ENCODE data around the gene BEST1.
"Not testable (repeated sequence)": the region's sequence is repeated elsewhere in the genome, so short reads cannot be mapped to it uniquely, and the experiment has no call there.

The BEST1 gene

DNA sequence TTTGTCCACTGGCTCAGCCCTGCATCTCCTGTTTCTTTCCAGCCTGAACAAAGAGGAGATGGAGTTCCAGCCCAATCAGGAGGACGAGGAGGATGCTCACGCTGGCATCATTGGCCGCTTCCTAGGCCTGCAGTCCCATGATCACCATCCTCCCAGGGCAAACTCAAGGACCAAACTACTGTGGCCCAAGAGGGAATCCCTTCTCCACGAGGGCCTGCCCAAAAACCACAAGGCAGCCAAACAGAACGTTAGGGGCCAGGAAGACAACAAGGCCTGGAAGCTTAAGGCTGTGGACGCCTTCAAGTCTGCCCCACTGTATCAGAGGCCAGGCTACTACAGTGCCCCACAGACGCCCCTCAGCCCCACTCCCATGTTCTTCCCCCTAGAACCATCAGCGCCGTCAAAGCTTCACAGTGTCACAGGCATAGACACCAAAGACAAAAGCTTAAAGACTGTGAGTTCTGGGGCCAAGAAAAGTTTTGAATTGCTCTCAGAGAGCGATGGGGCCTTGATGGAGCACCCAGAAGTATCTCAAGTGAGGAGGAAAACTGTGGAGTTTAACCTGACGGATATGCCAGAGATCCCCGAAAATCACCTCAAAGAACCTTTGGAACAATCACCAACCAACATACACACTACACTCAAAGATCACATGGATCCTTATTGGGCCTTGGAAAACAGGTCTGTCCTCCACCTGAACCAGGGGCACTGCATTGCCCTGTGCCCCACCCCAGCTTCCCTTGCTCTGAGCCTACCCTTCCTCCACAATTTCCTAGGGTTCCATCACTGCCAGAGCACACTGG is 12.3 kb downstream of the BEST1 start:
- no peak overlapping the region for H3K4me3 ChIP-seq (replicated peaks; ENCODE audit: low read depth, low read length)
- peaks cover 7% of the 10 kb centered on the region for H3K36me3 ChIP-seq (ENCODE audit: control insufficient read depth, insufficient read depth, low read length)
- DNase-seq (ENCODE audit: extremely low read depth, insufficient read length): no peak
- no peak for TF ChIP-seq CTCF (IDR thresholded peaks at IDR 0.05; ENCODE audit: insufficient read depth, low read length, poor library complexity, severe bottlenecking)
- no peaks in the 10 kb centered on the region for H3K27me3 ChIP-seq (replicated peaks; ENCODE audit: control insufficient read depth, insufficient read depth, low read length)

- no peak for TF ChIP-seq CTCF (IDR thresholded peaks at IDR 0.05; ENCODE audit: insufficient read depth, low read length, poor library complexity, severe bottlenecking)
- H3K4me3 ChIP-seq (replicated peaks; ENCODE audit: low read depth, low read length): no peak overlapping the region
- no peaks in the 10 kb centered on the region for H3K27me3 ChIP-seq (replicated peaks; ENCODE audit: control insufficient read depth, insufficient read depth, low read length)
- DNase-seq (ENCODE audit: extremely low read depth, insufficient read length): no peak
- H3K36me3 ChIP-seq (ENCODE audit: control insufficient read depth, insufficient read depth, low read length): peaks cover 7% of the 10 kb centered on the region
Measured at GRCh38 chr11:61963016-61963281, 12.8 kb downstream of the BEST1 start.

DNA sequence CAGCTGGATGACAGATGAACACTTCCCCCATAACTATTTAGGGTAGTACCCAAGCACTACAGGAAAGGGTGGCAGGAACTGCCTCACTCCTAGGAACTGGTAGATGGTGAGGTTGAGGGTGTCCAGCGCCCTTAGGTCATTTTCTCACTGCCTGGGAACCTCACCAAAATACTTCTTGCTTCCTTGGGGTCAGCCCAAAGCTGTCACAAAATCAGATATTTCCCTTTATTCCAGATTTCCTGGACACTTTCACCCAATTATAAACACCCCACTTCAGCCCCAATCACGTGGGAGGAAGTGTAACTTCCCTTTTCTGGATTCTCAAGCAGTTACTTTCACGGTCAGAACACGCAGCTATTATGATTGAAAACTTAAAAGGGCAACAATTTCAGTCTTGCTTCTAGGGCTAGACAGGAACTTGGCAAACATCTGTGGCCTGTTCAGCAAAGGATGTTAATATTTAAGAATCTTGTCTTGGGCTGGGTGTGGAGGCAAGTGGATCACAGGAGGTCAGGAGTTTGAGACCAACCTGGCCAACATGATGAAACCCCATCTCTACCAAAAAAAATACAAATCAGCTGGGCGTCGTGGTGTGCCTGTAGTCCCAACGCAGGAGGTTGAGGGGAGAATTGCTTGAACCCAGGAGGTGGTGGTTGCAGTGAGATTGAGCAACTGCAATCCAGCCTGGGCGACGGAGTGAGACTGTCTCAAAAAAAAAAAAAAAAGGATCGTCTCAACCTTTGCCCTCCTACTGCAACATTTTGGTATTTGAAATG is 13.3 kb downstream of the BEST1 start:
- no peaks in the 10 kb centered on the region for H3K27me3 ChIP-seq (replicated peaks; ENCODE audit: control insufficient read depth, insufficient read depth, low read length)
- no peak overlapping the region for H3K4me3 ChIP-seq (replicated peaks; ENCODE audit: low read depth, low read length)
- no peak for DNase-seq (ENCODE audit: extremely low read depth, insufficient read length)
- peaks cover 7% of the 10 kb centered on the region for H3K36me3 ChIP-seq (ENCODE audit: control insufficient read depth, insufficient read depth, low read length)
- TF ChIP-seq CTCF (IDR thresholded peaks at IDR 0.05; ENCODE audit: insufficient read depth, low read length, poor library complexity, severe bottlenecking): no peak

- H3K4me3 ChIP-seq (replicated peaks; ENCODE audit: low read depth, low read length): no peak overlapping the region
Measured at GRCh38 chr11:61964058-61964665, 14.0 kb downstream of the BEST1 start.

DNA sequence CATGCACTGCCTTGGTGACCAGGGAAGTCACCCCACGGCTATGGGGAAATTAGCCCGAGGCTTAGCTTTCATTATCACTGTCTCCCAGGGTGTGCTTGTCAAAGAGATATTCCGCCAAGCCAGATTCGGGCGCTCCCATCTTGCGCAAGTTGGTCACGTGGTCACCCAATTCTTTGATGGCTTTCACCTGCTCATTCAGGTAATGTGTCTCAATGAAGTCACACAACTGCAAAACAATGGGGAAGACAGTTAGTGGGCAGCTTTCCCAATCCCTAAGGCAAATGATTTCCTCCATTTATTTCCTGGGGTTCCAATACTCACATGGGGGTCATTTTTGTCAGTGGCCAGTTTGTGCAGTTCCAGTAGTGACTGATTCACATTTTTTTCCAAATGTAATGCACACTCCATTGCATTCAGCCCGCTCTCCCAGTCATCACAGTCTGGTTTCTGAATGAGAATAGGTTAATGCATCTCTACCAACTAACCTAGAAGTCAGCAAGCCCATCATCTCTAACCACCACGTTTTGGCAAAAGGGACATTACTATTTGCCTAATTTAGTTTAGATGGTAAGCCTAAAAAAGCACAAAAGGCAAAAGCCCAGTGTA is 14.6 kb downstream of the BEST1 start:
- not testable (repeated sequence) for DNase-seq (ENCODE audit: extremely low read depth, insufficient read length); H3K27me3 ChIP-seq (replicated peaks; ENCODE audit: control insufficient read depth, insufficient read depth, low read length); H3K36me3 ChIP-seq (ENCODE audit: control insufficient read depth, insufficient read depth, low read length)
- peak overlapping the region; percentile 96 for H3K4me3 ChIP-seq (replicated peaks; ENCODE audit: low read depth, low read length)

More at GRCh38 chr11:61964058-61964665, 14.0 kb downstream of the BEST1 start:
- Histone ChIP-seq H3K27me3 (replicated peaks; ENCODE audit: control insufficient read depth, insufficient read depth, low read length) (no peaks in the 10 kb centered on the region), H3K36me3 (ENCODE audit: control insufficient read depth, insufficient read depth, low read length) (peaks cover 7% of the 10 kb centered on the region)
- DNase-seq (ENCODE audit: extremely low read depth, insufficient read length): no peak
- no peak for TF ChIP-seq CTCF (IDR thresholded peaks at IDR 0.05; ENCODE audit: insufficient read depth, low read length, poor library complexity, severe bottlenecking)

DNA sequence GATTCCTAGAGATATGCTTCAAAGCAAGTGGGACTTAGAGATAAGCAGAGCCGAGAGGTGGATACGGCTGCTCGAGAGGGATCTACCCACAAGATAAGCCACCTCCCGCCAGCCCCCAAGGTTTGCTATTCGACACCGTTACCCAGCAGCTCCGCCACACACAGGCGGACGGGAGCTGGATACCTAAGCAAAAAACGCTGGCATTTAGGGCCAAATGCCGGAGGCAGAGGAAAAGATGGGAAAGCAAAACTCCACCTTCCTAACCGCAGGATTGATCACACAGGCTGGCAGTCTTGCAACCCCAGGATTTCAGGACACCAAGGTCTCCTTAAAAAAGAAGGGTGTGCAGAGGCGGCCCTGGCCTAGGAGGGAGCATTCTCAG is 16.6 kb downstream of the BEST1 start:
- no peak for TF ChIP-seq CTCF (IDR thresholded peaks at IDR 0.05; ENCODE audit: insufficient read depth, low read length, poor library complexity, severe bottlenecking)
- DNase-seq (ENCODE audit: extremely low read depth, insufficient read length): no peak
- H3K27me3 ChIP-seq (replicated peaks; ENCODE audit: control insufficient read depth, insufficient read depth, low read length): no peaks in the 10 kb centered on the region
- H3K4me3 ChIP-seq (replicated peaks; ENCODE audit: low read depth, low read length): peak overlapping the region; percentile 96
- peaks cover 7% of the 10 kb centered on the region for H3K36me3 ChIP-seq (ENCODE audit: control insufficient read depth, insufficient read depth, low read length)

Data from GM06990 (cell line).